IMR-90 (cell line): ENCODE results near the gene NTM. TPM values are rescaled to one million over a fixed set of nuclear protein-coding genes. Genes with fewer than 3 reads are reported as not detected.

Experiments
- ATAC-seq: fragments of 200-7000 bp; cut with Tn5 transposase; 2 replicates; pipeline ENCODE4 v1.9.1; 2020; ENCODE audit warnings: low read depth, mild to moderate bottlenecking, moderate library complexity
- BruUV-seq: library from RNA; stranded (reverse); fragments of 400-500 nt; replicated peaks from 2 replicates; lab custom pipeline; 2021; lab: Mats Ljungman, UMichigan
- CTCF ChIA-PET: fragments of 300-600 bp; formaldehyde crosslinking; extraction: SDS; loops from one replicate; lab custom pipeline; 2021; ENCODE audit warnings: antibody characterized with exemption; lab: Yijun Ruan, JAX
- POLR2A ChIA-PET: fragments of 300-600 bp; sonication (Branson Sonifier 250); formaldehyde crosslinking; loops from one replicate; lab custom pipeline; 2022; ENCODE audit warnings: antibody characterized with exemption; ENCODE audit not compliant: unreplicated experiment; lab: Charles Lee
- DNase-seq: peaks from one replicate; pipeline ENCODE4 v3.0.0; 2013
- H2AFZ ChIP-seq: replicated peaks from 2 replicates; pipeline ENCODE3; 2013; ENCODE audit warnings: low read length, mild to moderate bottlenecking; ENCODE audit not compliant: poor library complexity
- H2AK5ac ChIP-seq: 2 replicates; pipeline ENCODE4 v1.6.1; 2013; ENCODE audit warnings: low read depth, low read length, inconsistent platforms
- H2AK9ac ChIP-seq: replicated peaks from 2 replicates; pipeline ENCODE3; 2013; ENCODE audit warnings: mild to moderate bottlenecking, low read depth, low read length, moderate library complexity; ENCODE audit not compliant: poor library complexity
- H2BK120ac ChIP-seq: 2 replicates; pipeline ENCODE4 v1.6.1; 2013; ENCODE audit warnings: low read depth, low read length, inconsistent platforms
- H2BK15ac ChIP-seq: 3 replicates; pipeline ENCODE4 v1.6.1; 2013; ENCODE audit warnings: low read depth, low read length, inconsistent platforms
- H2BK20ac ChIP-seq: 2 replicates; pipeline ENCODE4 v1.6.1; 2013; ENCODE audit warnings: low read depth, mild to moderate bottlenecking, inconsistent platforms, low read length, moderate library complexity
- H2BK5ac ChIP-seq: 2 replicates; pipeline ENCODE4 v1.6.1; 2013; ENCODE audit warnings: mild to moderate bottlenecking, low read depth, low read length, inconsistent platforms; ENCODE audit not compliant: poor library complexity, severe bottlenecking
- H3K14ac ChIP-seq: replicated peaks from 2 replicates; pipeline ENCODE4 v1.6.1; 2013; ENCODE audit warnings: low read depth, low read length, inconsistent platforms
- H3K18ac ChIP-seq: 2 replicates; pipeline ENCODE4 v1.6.1; 2013; ENCODE audit warnings: low read depth, low read length, control low read depth
- H3K23ac ChIP-seq: 2 replicates; pipeline ENCODE4 v1.6.1; 2013; ENCODE audit warnings: low read depth, low read length, inconsistent platforms
- H3K27ac ChIP-seq: 2 replicates; pipeline ENCODE4 v1.5.1; 2013; ENCODE audit warnings: mild to moderate bottlenecking, control low read depth, low read length; ENCODE audit not compliant: insufficient read depth
- H3K27me3 ChIP-seq: 2 replicates; pipeline ENCODE4 v1.6.1; 2013; ENCODE audit warnings: low read length; ENCODE audit not compliant: control insufficient read depth, insufficient read depth
- H3K36me3 ChIP-seq: 2 replicates; pipeline ENCODE4 v1.6.1; 2013; ENCODE audit warnings: low read length, mixed read lengths; ENCODE audit not compliant: control insufficient read depth, insufficient read depth
- H3K4ac ChIP-seq: 2 replicates; pipeline ENCODE4 v1.6.1; 2013; ENCODE audit warnings: low read depth, low read length, inconsistent platforms
- H3K4me1 ChIP-seq: 2 replicates; pipeline ENCODE4 v1.6.1; 2013; ENCODE audit warnings: low read length, mixed read lengths; ENCODE audit not compliant: control insufficient read depth, insufficient read depth
- H3K4me2 ChIP-seq: 2 replicates; pipeline ENCODE4 v1.6.1; 2013; ENCODE audit warnings: low read depth, mild to moderate bottlenecking, control low read depth, low read length, moderate library complexity
- H3K4me3 ChIP-seq: 2 replicates; pipeline ENCODE4 v1.5.1; 2013; ENCODE audit warnings: low read depth, mild to moderate bottlenecking, control low read depth, low read length, moderate library complexity; ENCODE audit not compliant: insufficient read depth
- H3K56ac ChIP-seq: 2 replicates; pipeline ENCODE4 v1.6.1; 2013; ENCODE audit warnings: low read length, inconsistent platforms; ENCODE audit not compliant: insufficient read depth; ENCODE audit errors: extremely low read depth
- H3K79me1 ChIP-seq, 2 experiments: 2 replicates each; pipeline ENCODE4 v1.6.1; 2013; ENCODE audit warnings: low read length in 2 of 2, inconsistent platforms in 1 of 2, low read depth in 1 of 2
- H3K9ac ChIP-seq: 2 replicates; pipeline ENCODE4 v1.6.1; 2013; ENCODE audit warnings: low read depth, low read length, control low read depth
- H3K9me1 ChIP-seq: 2 replicates; pipeline ENCODE4 v1.6.1; 2013; ENCODE audit warnings: low read length, inconsistent platforms; ENCODE audit not compliant: insufficient read depth
- H3K9me3 ChIP-seq: 2 replicates; pipeline ENCODE4 v1.6.1; 2013; ENCODE audit warnings: low read length; ENCODE audit not compliant: control insufficient read depth, insufficient read depth
- H4K20me1 ChIP-seq: 2 replicates; pipeline ENCODE4 v1.6.1; 2013; ENCODE audit warnings: low read length, inconsistent platforms; ENCODE audit not compliant: insufficient read depth
- H4K5ac ChIP-seq: 2 replicates; pipeline ENCODE4 v1.6.1; 2013; ENCODE audit warnings: mild to moderate bottlenecking, low read depth, low read length, control low read depth
- H4K8ac ChIP-seq, 2 experiments: 2 replicates each; pipeline ENCODE4 v1.6.1; 2013; ENCODE audit warnings: low read depth in 2 of 2, low read length in 2 of 2, control low read depth in 1 of 2, inconsistent platforms in 1 of 2
- H4K91ac ChIP-seq: 2 replicates; pipeline ENCODE4 v1.6.1; 2013; ENCODE audit warnings: low read depth, low read length, inconsistent platforms; ENCODE audit not compliant: insufficient read depth
- MAFK ChIP-seq: IDR thresholded peaks from 2 replicates; pipeline ENCODE4 v1.6.1; 2012; ENCODE audit warnings: low read depth, low read length, improper control_type of control experiment
- MXI1 ChIP-seq: IDR thresholded peaks from 2 replicates; pipeline ENCODE4 v1.6.1; 2012; ENCODE audit warnings: low read depth, mild to moderate bottlenecking, low read length, moderate library complexity, borderline replicate concordance
- WGBS, 2 experiments: methylation state at CpG; one replicate each; pipeline versions ENCODE4 v1.1.5 to v1.1.7; 2013; ENCODE audit warnings: missing lambda C conversion rate in 2 of 2; ENCODE audit not compliant: insufficient read length in 1 of 2; ENCODE audit errors: extremely low coverage in 2 of 2; 5-methylcytosine and 5-hydroxymethylcytosine counted together
- dilution Hi-C: fragments of 300-500 bp; cut with HindIII; formaldehyde crosslinking; loops from one replicate; pipeline ENCODE4 v1.14.3; 2018; ENCODE audit warnings: low sequenced_read_pairs; ENCODE audit not compliant: unreplicated experiment
- in situ Hi-C: fragments of 300-500 bp; cut with MboI; formaldehyde crosslinking; loops from 3 replicates; pipeline ENCODE4 v1.14.3; 2019; ENCODE audit warnings: low sequenced_read_pairs, inconsistent platforms, mixed read lengths
- intact Hi-C: fragments of 100-400 bp; cut with micrococcal nuclease; formaldehyde crosslinking; loops from 2 replicates; pipeline ENCODE4 v1.10.0; 2022
- polyA plus RNA-seq, 3 experiments: library from polyadenylated mRNA; depleted of rRNA; stranded (reverse); fragments of >200 nt; gene quantifications; 2 replicates each; pipeline ENCODE4 v1.2.3, GENCODE V29; 2012; ENCODE audit warnings: low replicate concordance in 1 of 3
- total RNA-seq: library from RNA; depleted of rRNA; stranded (reverse); fragments of >200 nt; gene quantifications from 2 replicates; pipeline ENCODE4 v1.2.3, GENCODE V29; 2012

Gene NTM
- total and polyA plus RNA-seq, 2 of the 4 experiments (the other 2 are of a cell fraction) = 19.5 to 25.5 TPM

- H4K91ac ChIP-seq = peak overlapping the region; percentile 25
- H2BK15ac ChIP-seq = peak overlapping the region; percentile 78
- no peak overlapping the region; the same call in 1 of the 2 replicates for H3K18ac ChIP-seq
- peak overlapping the region in 1 of 2 experiments; percentile 62; a peak in 2 of 4 replicates for H4K8ac ChIP-seq
- WGBS, 2 experiments = 64% methylated on average over 2 of the region's 18 CpGs; no CpG with 5 or more reads in 1 of the 2 experiments
- H2BK20ac ChIP-seq = no peak overlapping the region; the same call in 1 of the 2 replicates
- H3K4me1 ChIP-seq = no peaks in the 10 kb centered on the region
- no peak overlapping the region for H2BK5ac ChIP-seq
- no peaks in the 10 kb centered on the region for H4K20me1 ChIP-seq
- no peak overlapping the region for H3K9ac ChIP-seq
- no TSS peak for BruUV-seq
- no peak overlapping the region for H4K5ac ChIP-seq
- no peaks in the 10 kb centered on the region for H3K79me1 ChIP-seq
- ATAC-seq = no peak
- H2AK5ac ChIP-seq = peak overlapping the region; percentile 77
- no peak overlapping the region for H3K4me2 ChIP-seq
- H3K14ac ChIP-seq = peak overlapping the region; percentile 27; the same call in 1 of the 2 replicates
- TF ChIP-seq MXI1 (no peak), MAFK (0 out of 2 replicates have a peak, but pooled peaks have one; percentile 8)
- H2AK9ac ChIP-seq = peak overlapping the region; percentile 35
- intact Hi-C loops (loop anchor here (5.0 kb wide), 1 partner anchor 1193 kb away; no protein-coding TSS in a partner anchor), in situ Hi-C loops (loop anchor here (5.0 to 10.0 kb wide), 2 partner anchors 258 to 1196 kb away; no protein-coding TSS in a partner anchor), dilution Hi-C loops (no loop called here)
- peak overlapping the region; percentile 74 for H2AFZ ChIP-seq
- no peaks in the 10 kb centered on the region for H3K9me3 ChIP-seq
- peak; percentile 41 for DNase-seq
- H3K27ac ChIP-seq = no peak overlapping the region
- no peaks in the 10 kb centered on the region for H3K27me3 ChIP-seq
- H2BK120ac ChIP-seq = peak overlapping the region; percentile 68
- peak overlapping the region; percentile 3; the same call in 1 of the 2 replicates for H3K4ac ChIP-seq
- ChIA-PET POLR2A (no interaction called here), CTCF (interaction anchor here (0.6 to 4.7 kb wide), 18 partner anchors 19 to 1195 kb away, joined by 3 to 52 read pairs (median 3); no protein-coding TSS in a partner anchor)
- peaks cover 7% of the 10 kb centered on the region; the same call in 1 of the 2 replicates for H3K9me1 ChIP-seq
- H3K4me3 ChIP-seq = no peak overlapping the region
- H3K56ac ChIP-seq = no peak overlapping the region
- no peak overlapping the region for H3K23ac ChIP-seq
- no peaks in the 10 kb centered on the region for H3K36me3 ChIP-seq
These were observed 498.5 kb downstream of the NTM start for GRCh38 chr11:131868629-131869507.
